Fibroblast of pulmonary artery (primary cell): ENCODE measurements around the gene ZBTB16.
A peak's percentile ranks its signal among the peaks of the same experiment; 100 is the strongest.
"Not testable (repeated sequence)": the region's sequence is repeated elsewhere in the genome, so short reads cannot be mapped to it uniquely, and the experiment has no call there.

Experiments used
- DNase-seq: peaks from one replicate; pipeline ENCODE4 v3.0.0-alpha.2; 2010; ENCODE audit warnings: low read depth
- H3K4me3 ChIP-seq: replicated peaks from 2 replicates; pipeline ENCODE4 v1.5.1; 2011; ENCODE audit warnings: low read depth, mild to moderate bottlenecking, control low read depth, low read length, moderate library complexity
- TF ChIP-seq, protein P1 (sequence below): IDR thresholded peaks from 2 replicates; pipeline ENCODE4 v1.5.1; 2011; ENCODE audit warnings: mild to moderate bottlenecking, control low read depth, low read length, inconsistent platforms; ENCODE audit errors: missing control alignments

ZBTB16 gene

DNA sequence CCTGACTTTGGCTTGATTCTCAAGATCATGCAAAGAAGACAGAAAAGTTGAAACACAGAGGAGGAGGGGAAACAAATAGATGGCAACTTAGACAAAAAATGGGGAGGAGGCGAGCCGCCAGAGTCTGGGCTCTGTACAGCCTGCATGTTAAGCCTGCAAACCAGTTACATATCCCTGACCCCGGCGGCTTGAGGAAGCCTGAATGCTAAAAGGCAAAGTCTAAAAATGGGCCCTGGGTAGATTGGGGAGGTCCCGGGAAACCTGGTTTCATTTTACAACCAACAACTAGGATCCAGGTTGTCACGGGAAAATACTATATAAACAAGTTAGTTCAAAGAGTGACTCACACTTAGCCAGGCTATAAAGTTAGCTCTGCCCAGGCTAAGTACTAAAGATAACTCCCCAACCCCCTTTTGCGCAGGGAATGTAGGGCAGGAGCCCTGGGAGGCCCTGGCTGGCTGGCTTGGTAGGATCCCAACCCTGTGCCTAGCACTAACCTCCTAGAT is 18.8 kb upstream of the ZBTB16 start:
- peak; percentile 76 for DNase-seq
- no peak overlapping the region for H3K4me3 ChIP-seq
- TF ChIP-seq, protein P1, sequence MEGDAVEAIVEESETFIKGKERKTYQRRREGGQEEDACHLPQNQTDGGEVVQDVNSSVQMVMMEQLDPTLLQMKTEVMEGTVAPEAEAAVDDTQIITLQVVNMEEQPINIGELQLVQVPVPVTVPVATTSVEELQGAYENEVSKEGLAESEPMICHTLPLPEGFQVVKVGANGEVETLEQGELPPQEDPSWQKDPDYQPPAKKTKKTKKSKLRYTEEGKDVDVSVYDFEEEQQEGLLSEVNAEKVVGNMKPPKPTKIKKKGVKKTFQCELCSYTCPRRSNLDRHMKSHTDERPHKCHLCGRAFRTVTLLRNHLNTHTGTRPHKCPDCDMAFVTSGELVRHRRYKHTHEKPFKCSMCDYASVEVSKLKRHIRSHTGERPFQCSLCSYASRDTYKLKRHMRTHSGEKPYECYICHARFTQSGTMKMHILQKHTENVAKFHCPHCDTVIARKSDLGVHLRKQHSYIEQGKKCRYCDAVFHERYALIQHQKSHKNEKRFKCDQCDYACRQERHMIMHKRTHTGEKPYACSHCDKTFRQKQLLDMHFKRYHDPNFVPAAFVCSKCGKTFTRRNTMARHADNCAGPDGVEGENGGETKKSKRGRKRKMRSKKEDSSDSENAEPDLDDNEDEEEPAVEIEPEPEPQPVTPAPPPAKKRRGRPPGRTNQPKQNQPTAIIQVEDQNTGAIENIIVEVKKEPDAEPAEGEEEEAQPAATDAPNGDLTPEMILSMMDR, result no peak

DNA sequence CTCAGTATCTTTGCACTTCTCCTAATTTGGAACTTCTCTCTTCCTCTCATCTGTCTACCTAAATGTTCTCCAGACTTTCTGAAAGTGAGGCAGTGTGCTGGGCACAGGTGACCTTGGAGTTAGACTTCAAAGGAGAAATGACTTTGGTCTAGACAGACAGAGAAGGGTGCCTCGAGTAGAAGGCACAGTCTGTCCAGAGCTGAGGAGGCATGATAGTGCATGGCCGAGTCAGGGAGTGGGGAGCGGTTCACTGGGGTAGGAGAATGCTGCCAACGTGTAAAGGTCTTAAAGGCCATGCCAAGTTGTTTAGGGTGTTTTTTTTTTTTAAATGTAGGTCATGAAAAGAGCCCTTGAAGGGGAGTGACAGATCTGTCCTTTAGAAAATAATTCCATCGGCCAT is 17.3 kb upstream of the ZBTB16 start:
- DNase-seq, result no peak
- TF ChIP-seq, protein P1, result no peak
- H3K4me3 ChIP-seq, result no peak overlapping the region

DNA sequence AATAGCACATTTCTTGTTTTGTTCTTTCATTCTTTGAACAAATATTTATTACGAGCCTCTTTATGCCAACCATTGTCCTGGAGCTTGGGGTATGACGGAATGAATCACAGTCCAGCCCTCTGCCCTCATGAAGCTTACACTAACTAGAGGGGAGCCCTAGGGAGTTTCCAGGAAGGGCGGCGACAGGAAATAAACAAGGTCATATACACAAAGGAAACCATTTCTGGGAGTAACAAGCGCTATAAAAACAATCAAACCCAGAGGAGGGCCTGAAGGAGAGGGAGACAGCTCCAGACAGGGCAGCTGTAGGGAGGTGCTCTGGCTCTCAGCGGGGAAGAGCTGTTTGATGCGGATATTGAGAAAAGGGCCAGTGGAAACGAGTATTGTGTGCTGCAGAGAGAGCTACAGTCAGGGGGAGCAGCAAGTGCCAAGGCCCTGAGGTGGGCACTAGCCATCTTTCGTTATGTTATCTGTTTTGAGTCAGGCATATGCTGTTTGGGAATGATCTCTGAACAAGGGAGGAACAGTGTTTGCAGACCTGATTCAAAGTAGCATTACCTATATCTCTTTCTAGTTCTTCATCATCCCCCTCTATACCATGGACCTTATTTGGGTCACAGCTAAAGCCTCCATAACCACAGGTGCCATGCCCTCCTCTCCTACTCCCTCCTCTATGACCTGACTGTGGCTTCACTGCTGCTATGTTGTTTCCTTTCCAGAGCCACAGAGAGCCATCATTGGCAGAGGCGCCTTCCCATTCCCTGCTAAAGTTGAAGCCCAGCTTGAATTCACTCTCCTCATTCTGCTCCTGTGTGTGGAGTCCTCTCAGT is 15.3 kb upstream of the ZBTB16 start:
- peak; percentile 92 for DNase-seq
- TF ChIP-seq, protein P1, result no peak
- H3K4me3 ChIP-seq, result no peak overlapping the region

DNA sequence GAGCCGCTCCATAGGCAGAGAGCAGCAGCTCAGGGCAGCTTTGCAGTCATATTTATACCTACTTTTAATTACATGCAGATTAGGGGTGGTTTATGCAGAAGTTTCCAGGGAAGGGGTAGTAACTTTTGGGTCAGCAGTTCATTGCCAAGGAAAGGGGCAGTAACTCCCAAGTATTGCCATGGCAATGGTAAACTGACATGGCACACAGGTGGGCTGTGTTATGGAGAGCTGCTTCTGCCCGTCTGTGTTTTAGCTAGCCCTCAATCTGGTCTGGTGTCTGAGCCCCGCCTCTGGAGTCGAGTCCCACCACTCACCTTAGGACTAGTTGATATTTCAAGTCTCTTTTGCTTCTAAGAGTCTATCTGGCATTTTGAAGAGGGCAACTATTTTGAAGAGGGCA is 12.2 kb upstream of the ZBTB16 start:
- H3K4me3 ChIP-seq, result no peak overlapping the region
- TF ChIP-seq, protein P1, result no peak
- no peak for DNase-seq

DNA sequence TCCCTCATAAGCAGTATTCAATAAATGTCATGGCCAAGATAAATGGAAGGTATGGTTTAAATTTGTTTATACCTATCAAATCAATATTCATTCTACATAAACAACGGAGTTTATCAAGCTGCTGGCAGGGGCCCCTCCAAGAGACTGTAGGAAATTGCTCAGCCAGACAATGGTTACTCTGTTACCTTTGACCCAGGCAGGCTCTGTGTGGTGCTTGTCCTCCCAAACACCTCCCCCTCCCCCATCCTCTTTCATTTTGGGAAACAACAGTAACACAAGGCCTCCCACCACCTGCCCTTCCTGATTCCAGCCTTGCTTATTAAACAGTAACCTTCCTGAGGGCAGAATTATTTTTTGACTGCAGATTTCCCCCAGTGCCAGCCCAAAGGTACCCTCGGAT is 10.5 kb upstream of the ZBTB16 start:
- no peak for DNase-seq
- H3K4me3 ChIP-seq, result no peak overlapping the region
- TF ChIP-seq, protein P1, result no peak

DNA sequence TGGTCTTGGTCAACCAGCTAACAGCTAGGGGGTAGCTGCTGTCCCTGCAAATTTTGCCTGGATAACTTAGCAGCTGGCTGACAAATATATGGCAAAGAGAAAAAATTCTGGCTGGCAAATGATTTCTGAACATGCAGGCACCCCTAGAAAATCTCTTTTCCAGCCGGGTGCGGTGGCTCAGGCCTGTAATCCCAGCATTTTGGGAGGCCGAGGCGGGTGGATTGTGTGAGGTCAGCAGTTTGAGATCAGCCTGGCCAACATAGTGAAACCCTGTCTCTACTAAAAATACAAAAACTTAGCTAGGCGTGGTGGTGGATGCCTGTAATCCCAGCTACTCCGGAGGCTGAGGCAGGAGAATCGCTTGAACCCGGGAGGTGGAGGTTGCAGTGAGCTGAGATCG is 9.7 kb upstream of the ZBTB16 start:
- not testable (repeated sequence) for H3K4me3 ChIP-seq, DNase-seq

DNA sequence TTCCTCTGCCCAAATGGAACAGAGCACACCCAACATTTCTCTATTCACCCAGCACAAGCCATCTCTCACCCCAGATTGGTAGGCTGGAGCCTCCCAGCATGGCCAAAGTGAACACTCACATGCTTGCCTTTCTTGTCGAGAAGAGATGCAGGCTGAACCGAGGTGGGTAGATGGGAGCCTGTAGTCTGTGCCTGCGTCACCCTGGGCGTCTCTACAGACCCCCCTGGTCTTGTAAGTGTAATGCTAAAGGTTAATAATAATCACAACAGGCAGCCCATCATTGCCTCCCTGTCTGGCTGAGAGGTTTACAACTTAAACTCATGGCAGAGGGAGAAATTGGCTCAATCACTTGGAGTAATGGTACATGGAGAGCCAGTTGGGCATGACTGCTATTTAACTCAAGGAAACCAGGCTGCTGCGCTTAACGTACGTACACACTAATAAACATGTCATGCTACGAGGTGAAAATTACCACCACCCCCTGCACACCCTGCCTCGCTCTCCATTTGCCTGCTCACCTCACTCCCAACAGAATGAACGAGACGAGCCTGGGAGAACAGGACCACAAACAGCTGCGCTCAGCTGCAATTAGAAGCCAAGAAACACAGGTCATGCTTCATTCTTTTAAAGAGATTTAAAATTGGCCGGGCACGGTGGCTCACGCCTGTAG is 9.1 kb upstream of the ZBTB16 start:
- no peak overlapping the region for H3K4me3 ChIP-seq
- no peak for DNase-seq
- TF ChIP-seq, protein P1, result no peak
